Immature natural killer cell (primary cell): ENCODE measurements around the gene MPND. TPM values are rescaled to one million over a fixed set of nuclear protein-coding genes. Genes with fewer than 3 reads are reported as not detected.

ENCODE experiments used
- DNase-seq, 3 donors: peaks; one replicate each; pipeline ENCODE4 v3.0.0; 2022; ENCODE audit warnings: mixed read lengths in 1 of 3
- H3K27ac Mint-ChIP-seq, 6 donors: one replicate each; pipeline ENCODE4 v1.8.0; 2020; ENCODE audit warnings: mixed read lengths in 6 of 6, mild to moderate bottlenecking in 5 of 6, inconsistent platforms in 4 of 6, moderate library complexity in 3 of 6
- H3K27me3 Mint-ChIP-seq, 3 donors: one replicate each; pipeline ENCODE4 v1.8.0; 2020 to 2021; ENCODE audit warnings: low read depth in 3 of 3, mild to moderate bottlenecking in 3 of 3, mixed read lengths in 3 of 3, moderate library complexity in 3 of 3, inconsistent platforms in 1 of 3
- H3K36me3 Mint-ChIP-seq, 3 donors: one replicate each; pipeline ENCODE4 v1.8.0; 2020; ENCODE audit warnings: mixed read lengths in 3 of 3, inconsistent platforms in 2 of 3, mild to moderate bottlenecking in 2 of 3
- H3K4me1 Mint-ChIP-seq, 2 donors: one replicate each; pipeline ENCODE4 v1.8.0; 2020; ENCODE audit warnings: inconsistent platforms in 2 of 2, mild to moderate bottlenecking in 2 of 2, mixed read lengths in 2 of 2, moderate library complexity in 1 of 2
- H3K4me3 Mint-ChIP-seq, 5 donors: one replicate each; pipeline ENCODE4 v1.8.0; 2020; ENCODE audit warnings: mild to moderate bottlenecking in 5 of 5, mixed read lengths in 5 of 5, inconsistent platforms in 3 of 5, moderate library complexity in 3 of 5
- H3K9me3 Mint-ChIP-seq, 6 donors: one replicate each; pipeline ENCODE4 v1.8.0; 2020; ENCODE audit warnings: mild to moderate bottlenecking in 6 of 6, mixed read lengths in 6 of 6, inconsistent platforms in 4 of 6, moderate library complexity in 3 of 6
- polyA plus RNA-seq, 3 donors: library from polyadenylated mRNA; unstranded; fragments of 300-500 nt; fragmentation: Illumina TruSeq; gene quantifications; one replicate each; pipeline ENCODE4 v1.2.3, GENCODE V29; 2021

MPND gene
- polyA plus RNA-seq, 3 donors from 2014 or later: 9.0 to 13.4 (median 11.3) TPM

GRCh38 chr19:4376028-4376670 lies 32.8 kb downstream of the MPND start:
- DNase-seq: no peak
- H3K27ac Mint-ChIP-seq: peak overlapping the region in 3 of 6 donors; percentile 13 to 75 (median 61)
- H3K4me3 Mint-ChIP-seq: peak overlapping the region in 1 of 5 donors; percentile 62
- H3K4me1 Mint-ChIP-seq: peaks cover 57 to 58% of the 10 kb centered on the region in 2 donors
- H3K9me3 Mint-ChIP-seq: no peaks in the 10 kb centered on the region
- peaks cover 0 to 2% (median 0%) of the 10 kb centered on the region in 3 donors for H3K27me3 Mint-ChIP-seq
- H3K36me3 Mint-ChIP-seq: peaks cover 0 to 4% (median 0%) of the 10 kb centered on the region in 3 donors

DNA sequence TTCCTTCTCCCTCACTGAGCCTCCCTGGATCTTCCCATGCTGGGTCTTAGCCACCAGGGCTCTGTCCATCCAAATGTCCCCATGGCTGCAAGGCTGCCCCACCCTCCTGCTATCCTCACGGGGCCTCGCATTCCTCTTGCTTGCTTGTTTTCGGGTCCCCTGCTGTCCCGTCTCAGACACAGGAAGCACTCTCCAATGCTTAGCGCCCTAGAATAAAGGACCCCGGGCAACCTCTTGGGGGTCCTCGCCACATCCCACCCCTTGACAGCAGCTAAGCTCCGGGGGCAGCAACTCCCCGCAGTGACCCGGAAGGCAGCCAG lies 33.3 kb downstream of the MPND start:
- Mint-ChIP-seq H3K27ac (peak overlapping the region in 2 of 6 donors; percentile 61 to 75), H3K9me3 (no peaks in the 10 kb centered on the region), H3K27me3 (peaks cover 0 to 2% (median 0%) of the 10 kb centered on the region in 3 donors), H3K4me1 (peaks cover 59 to 62% of the 10 kb centered on the region in 2 donors), H3K4me3 (peak overlapping the region in 1 of 5 donors; percentile 62), H3K36me3 (peaks cover 0 to 4% (median 0%) of the 10 kb centered on the region in 3 donors)
- no peak for DNase-seq

- Mint-ChIP-seq H3K4me1 (peaks cover 59 to 66% of the 10 kb centered on the region in 2 donors), H3K36me3 (peaks cover 0 to 4% (median 0%) of the 10 kb centered on the region in 3 donors), H3K9me3 (no peaks in the 10 kb centered on the region), H3K4me3 (peak overlapping the region in 1 of 5 donors; percentile 54), H3K27ac (no peak overlapping the region), H3K27me3 (peaks cover 0 to 2% (median 0%) of the 10 kb centered on the region in 3 donors)
- DNase-seq: no peak
These were observed 33.8 kb downstream of the MPND start for GRCh38 chr19:4376991-4377781.

- H3K36me3 Mint-ChIP-seq: peaks cover 0 to 4% (median 0%) of the 10 kb centered on the region in 3 donors
These were observed 35.5 kb downstream of the MPND start for GRCh38 chr19:4378886-4379285.

DNA sequence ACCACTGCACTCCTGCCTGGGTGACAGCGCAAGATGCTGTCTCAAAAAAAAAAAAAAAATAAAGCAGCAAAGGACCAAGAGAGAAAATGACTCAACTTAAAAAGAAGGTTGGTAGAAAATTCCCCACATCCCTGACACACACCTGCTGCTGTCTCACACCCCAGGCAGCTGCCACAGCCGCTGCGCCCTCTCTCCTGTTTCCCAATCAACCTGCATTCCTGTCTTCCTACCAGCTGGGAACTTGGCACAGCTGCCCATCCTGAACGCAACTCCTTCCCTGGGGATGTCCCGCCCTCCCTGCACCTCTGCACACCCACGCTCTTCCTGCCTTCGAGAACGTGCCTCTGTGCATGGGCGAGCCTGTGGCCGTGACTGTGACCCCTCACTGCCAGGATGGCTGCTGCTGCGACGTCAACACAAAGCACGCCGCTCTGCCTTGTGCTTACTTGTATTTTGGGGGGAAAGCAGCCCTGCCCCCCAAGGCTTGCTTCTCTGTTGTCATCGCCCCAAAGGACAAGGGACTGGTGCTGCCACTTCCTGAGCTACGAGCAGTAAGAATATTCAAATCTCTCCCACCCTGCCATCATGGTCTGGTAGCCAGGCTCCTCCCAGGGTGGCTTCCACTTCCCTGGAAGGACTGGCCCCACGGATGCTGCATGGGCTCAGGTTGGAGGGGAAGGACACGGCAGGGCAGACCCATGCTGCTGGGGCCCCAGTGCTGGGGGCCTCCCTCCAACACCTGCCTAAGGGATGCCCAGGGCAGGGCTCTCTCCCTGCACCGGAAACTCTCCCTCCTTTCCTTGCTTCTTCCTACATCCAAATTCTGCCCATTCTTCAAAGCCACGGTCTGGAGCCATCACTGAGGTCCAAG lies 36.3 kb downstream of the MPND start:
- DNase-seq: no peak
- peak overlapping the region; percentile 76 to 87 (median 80) for H3K4me3 Mint-ChIP-seq
- H3K36me3 Mint-ChIP-seq: peaks cover 0 to 4% (median 0%) of the 10 kb centered on the region in 3 donors
- H3K9me3 Mint-ChIP-seq: no peaks in the 10 kb centered on the region
- peaks cover 54 to 55% of the 10 kb centered on the region in 2 donors for H3K4me1 Mint-ChIP-seq
- H3K27ac Mint-ChIP-seq: peak overlapping the region; percentile 68 to 94 (median 91)
- peaks cover 0 to 2% (median 0%) of the 10 kb centered on the region in 3 donors for H3K27me3 Mint-ChIP-seq

More at GRCh38 chr19:4378886-4379285, 35.5 kb downstream of the MPND start:
- peak overlapping the region in 4 of 5 donors; percentile 42 to 87 (median 66) for H3K4me3 Mint-ChIP-seq
- peak overlapping the region in 4 of 6 donors; percentile 23 to 93 (median 38) for H3K27ac Mint-ChIP-seq
- H3K9me3 Mint-ChIP-seq: no peaks in the 10 kb centered on the region
- DNase-seq: no peak
- H3K4me1 Mint-ChIP-seq: peaks cover 57 to 59% of the 10 kb centered on the region in 2 donors
- peaks cover 0 to 2% (median 0%) of the 10 kb centered on the region in 3 donors for H3K27me3 Mint-ChIP-seq

- DNase-seq: peak; percentile 36 to 39 (median 38)
- peaks cover 0 to 4% (median 0%) of the 10 kb centered on the region in 3 donors for H3K36me3 Mint-ChIP-seq
- H3K4me1 Mint-ChIP-seq: peaks cover 54 to 55% of the 10 kb centered on the region in 2 donors
- H3K4me3 Mint-ChIP-seq: peak overlapping the region; percentile 76 to 87 (median 80)
- peaks cover 0 to 2% (median 0%) of the 10 kb centered on the region in 3 donors for H3K27me3 Mint-ChIP-seq
- H3K9me3 Mint-ChIP-seq: no peaks in the 10 kb centered on the region
- peak overlapping the region; percentile 68 to 94 (median 91) for H3K27ac Mint-ChIP-seq
These were observed 36.9 kb downstream of the MPND start for GRCh38 chr19:4380254-4380727.

DNA sequence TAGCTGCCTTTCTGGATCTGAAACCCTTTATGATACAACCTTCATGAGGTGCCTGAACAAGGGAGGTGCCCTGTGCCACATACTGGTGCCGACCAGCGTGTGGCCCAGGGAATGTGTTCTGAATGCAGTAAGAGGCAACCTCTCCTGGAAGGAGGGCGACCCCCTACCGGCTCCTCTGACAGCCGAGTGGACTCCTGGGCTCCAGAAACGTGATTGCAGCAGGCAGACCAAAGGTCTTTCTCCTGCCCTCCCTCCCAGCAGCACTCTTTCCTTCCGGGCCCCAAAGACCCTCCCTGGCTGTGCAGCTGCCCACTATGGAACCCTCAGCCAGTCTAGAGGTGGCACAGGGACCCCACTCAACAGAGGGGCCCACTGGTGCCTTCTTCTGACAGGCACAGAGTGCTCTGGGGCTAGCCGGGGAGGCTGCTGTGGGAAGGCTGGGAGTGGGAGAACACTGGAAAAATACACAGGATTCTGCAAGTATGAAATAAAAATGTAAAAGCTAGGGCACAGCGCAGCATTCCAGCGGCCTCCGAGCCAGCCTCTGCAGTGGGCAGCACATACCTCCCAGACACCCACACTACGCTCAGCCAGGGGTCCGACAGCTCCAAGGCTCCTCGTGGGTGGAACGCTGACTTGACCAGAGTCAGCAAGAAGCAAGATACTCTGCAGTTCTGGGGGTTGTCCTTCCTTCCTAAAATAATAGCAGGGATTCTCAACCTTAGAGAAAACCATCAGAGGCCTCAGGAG lies 42.1 kb downstream of the MPND start:
- no peak for DNase-seq
- H3K27ac Mint-ChIP-seq: no peak overlapping the region
- no peaks in the 10 kb centered on the region for H3K27me3 Mint-ChIP-seq
- H3K9me3 Mint-ChIP-seq: no peaks in the 10 kb centered on the region
- peaks cover 29 to 39% of the 10 kb centered on the region in 2 donors for H3K4me1 Mint-ChIP-seq
- no peaks in the 10 kb centered on the region for H3K36me3 Mint-ChIP-seq
- H3K4me3 Mint-ChIP-seq: no peak overlapping the region

DNA sequence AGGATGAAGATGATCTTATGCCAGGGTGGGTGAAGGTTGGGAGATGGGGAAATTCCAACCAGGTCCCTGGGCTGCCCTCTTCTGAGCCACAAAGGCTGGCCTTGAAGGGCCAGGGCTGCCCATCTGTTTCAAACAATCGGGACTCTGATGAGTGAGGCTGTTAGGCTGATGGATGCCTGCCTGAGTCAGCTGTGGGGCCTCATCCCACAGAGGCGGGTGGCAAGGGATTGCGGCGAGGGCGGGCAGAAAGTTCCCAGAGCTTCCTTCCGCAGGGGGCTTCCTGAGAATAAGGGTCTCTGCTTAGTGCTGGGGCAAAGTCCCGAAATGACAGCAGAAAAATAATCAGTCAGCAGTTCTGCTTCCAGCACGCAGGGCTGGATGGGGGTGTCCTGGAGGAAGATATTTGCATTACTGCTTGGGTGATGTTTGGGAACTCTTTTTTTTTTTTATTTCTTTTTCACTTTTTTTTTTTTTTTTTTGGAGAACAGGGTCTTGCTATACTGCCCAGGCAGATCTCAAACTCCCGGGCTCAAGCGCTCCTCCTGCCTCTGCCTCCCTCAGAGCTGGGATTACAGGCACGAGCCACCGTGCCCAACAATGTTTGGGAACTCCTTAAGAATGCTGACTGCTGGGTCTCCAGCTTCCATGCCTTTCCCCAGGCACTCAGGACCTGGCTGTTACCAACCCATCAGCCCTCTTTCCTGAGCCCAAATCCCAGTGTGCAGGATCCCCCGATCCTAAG lies 42.9 kb downstream of the MPND start:
- Mint-ChIP-seq H3K36me3 (no peaks in the 10 kb centered on the region), H3K27ac (no peak overlapping the region), H3K4me1 (peaks cover 28 to 39% of the 10 kb centered on the region in 2 donors), H3K27me3 (no peaks in the 10 kb centered on the region), H3K9me3 (no peaks in the 10 kb centered on the region), H3K4me3 (no peak overlapping the region)
- DNase-seq: no peak

GRCh38 chr19:4388337-4389063 lies 45.1 kb downstream of the MPND start:
- Mint-ChIP-seq H3K36me3 (no peaks in the 10 kb centered on the region), H3K9me3 (no peaks in the 10 kb centered on the region), H3K4me3 (peak overlapping the region in 1 of 5 donors; percentile 40), H3K27me3 (no peaks in the 10 kb centered on the region), H3K27ac (peak overlapping the region in 1 of 6 donors; percentile 50), H3K4me1 (peaks cover 27 to 45% of the 10 kb centered on the region in 2 donors)
- no peak for DNase-seq

- Mint-ChIP-seq H3K27ac (peak overlapping the region in 2 of 6 donors; percentile 50 to 64), H3K27me3 (no peaks in the 10 kb centered on the region), H3K4me1 (peaks cover 29 to 49% of the 10 kb centered on the region in 2 donors), H3K9me3 (no peaks in the 10 kb centered on the region), H3K4me3 (no peak overlapping the region), H3K36me3 (no peaks in the 10 kb centered on the region)
- no peak for DNase-seq
These were observed 45.7 kb downstream of the MPND start for GRCh38 chr19:4389064-4389375.

DNA sequence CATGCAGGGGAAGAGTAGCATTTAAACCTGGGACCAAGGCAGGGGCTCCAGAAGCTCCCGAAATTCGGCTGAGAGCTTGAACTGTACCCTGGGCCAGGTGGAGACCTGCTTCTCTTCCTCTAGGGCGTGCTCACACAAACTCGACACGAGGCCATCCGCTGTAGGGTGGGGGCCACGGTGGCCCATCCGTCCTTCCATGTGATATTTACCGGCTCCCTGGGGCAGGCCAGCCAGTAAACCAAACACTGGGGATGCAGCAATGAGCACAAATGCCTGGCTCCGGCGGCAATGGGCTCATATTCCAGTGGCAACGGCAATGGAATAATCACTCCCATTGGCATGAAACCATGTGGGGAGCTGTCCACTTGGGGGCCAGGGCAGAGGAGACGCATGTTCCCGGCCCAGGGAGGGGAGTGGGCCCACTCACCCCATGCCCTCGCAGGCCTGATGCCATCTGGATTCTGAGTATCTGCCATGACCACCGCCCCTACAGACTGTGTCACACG lies 46.2 kb downstream of the MPND start:
- Mint-ChIP-seq H3K9me3 (no peaks in the 10 kb centered on the region), H3K27me3 (no peaks in the 10 kb centered on the region), H3K36me3 (no peaks in the 10 kb centered on the region), H3K4me1 (peaks cover 34 to 55% of the 10 kb centered on the region in 2 donors), H3K27ac (no peak overlapping the region), H3K4me3 (no peak overlapping the region)
- no peak for DNase-seq
